Erythroblast (primary cell): ENCODE data around the gene SPTBN1.

Experiments
- GATA1 ChIP-seq: IDR thresholded peaks from 2 replicates; pipeline ENCODE4 v1.6.1; 2011; ENCODE audit warnings: low read depth, mild to moderate bottlenecking, control low read depth, low read length, moderate library complexity
- POLR2A ChIP-seq: IDR thresholded peaks from 2 replicates; pipeline ENCODE4 v1.6.1; 2011; ENCODE audit warnings: mild to moderate bottlenecking, low read length

- TF ChIP-seq GATA1: no peak
- no peak for TF ChIP-seq POLR2A
Observed at GRCh38 chr2:54504866-54505265, 48.7 kb downstream of the SPTBN1 start.
